Neural cell (in vitro differentiated cells): ENCODE measurements around the gene C11orf97. TPM values are rescaled to one million over a fixed set of nuclear protein-coding genes. Genes with fewer than 3 reads are reported as not detected.

Experiments used
- H2AFZ ChIP-seq: fragments of 200-600, 300-800 bp; sonication (generic), shearing (Covaris generic); 2 replicates; pipeline ENCODE4 v1.6.0; 2014; ENCODE audit warnings: low read depth, mild to moderate bottlenecking, antibody characterized with exemption, low read length, moderate library complexity
- H3F3A ChIP-seq: fragments of 200-600 bp; shearing (Covaris generic); 2 replicates; pipeline ENCODE4 v1.6.1; 2016; ENCODE audit warnings: mild to moderate bottlenecking, moderate library complexity, mixed read lengths, antibody characterized with exemption, low read length; ENCODE audit not compliant: insufficient read depth, poor library complexity, severe bottlenecking
- H3K27ac ChIP-seq: fragments of 200-600, 300-800 bp; sonication (generic), shearing (Covaris generic); 2 replicates; pipeline ENCODE4 v1.5.1; 2014; ENCODE audit warnings: mild to moderate bottlenecking, low read length, moderate library complexity
- H3K27me3 ChIP-seq: fragments of 300-800, 200-600 bp; sonication (generic), shearing (Covaris generic); 2 replicates; pipeline ENCODE4 v1.6.0; 2014; ENCODE audit warnings: mild to moderate bottlenecking, low read depth, low read length, moderate library complexity; ENCODE audit not compliant: insufficient read depth
- H3K36me3 ChIP-seq: fragments of 300-800, 200-600 bp; sonication (generic), shearing (Covaris generic); 2 replicates; pipeline ENCODE4 v1.5.1; 2014; ENCODE audit warnings: mild to moderate bottlenecking, antibody characterized with exemption, low read length, moderate library complexity; ENCODE audit not compliant: insufficient read depth
- H3K4me2 ChIP-seq: fragments of 300-800, 200-600 bp; sonication (generic), shearing (Covaris generic); 2 replicates; pipeline ENCODE4 v1.6.0; 2014; ENCODE audit warnings: mild to moderate bottlenecking, low read length
- H3K4me3 ChIP-seq: fragments of 300-800, 200-600 bp; sonication (generic), shearing (Covaris generic); 2 replicates; pipeline ENCODE4 v1.5.1; 2014; ENCODE audit warnings: mild to moderate bottlenecking, low read length, moderate library complexity
- H3K79me2 ChIP-seq: fragments of 200-600 bp; shearing (Covaris generic); replicated peaks from 2 replicates; pipeline ENCODE4 v1.6.0; 2014; ENCODE audit warnings: mild to moderate bottlenecking, low read length, moderate library complexity; ENCODE audit not compliant: insufficient read depth
- H3K9ac ChIP-seq: fragments of 300-800, 200-600 bp; sonication (generic), shearing (Covaris generic); 2 replicates; pipeline ENCODE4 v1.6.1; 2016; ENCODE audit warnings: mild to moderate bottlenecking, low read length, mixed read lengths
- H3K9me2 ChIP-seq: fragments of 200-600 bp; shearing (Covaris generic); 2 replicates; pipeline ENCODE4 v1.6.1; 2016; ENCODE audit warnings: mild to moderate bottlenecking, low read length, mixed read lengths; ENCODE audit not compliant: insufficient read depth
- H3K9me3 ChIP-seq: fragments of 200-600, 300-800 bp; sonication (generic), shearing (Covaris generic); 2 replicates; pipeline ENCODE4 v1.6.1; 2016; ENCODE audit warnings: mild to moderate bottlenecking, mixed run types, low read length, moderate library complexity, mixed read lengths
- H4K20me1 ChIP-seq: fragments of 200-600 bp; shearing (Covaris generic); 2 replicates; pipeline ENCODE4 v1.6.1; 2016; ENCODE audit warnings: mild to moderate bottlenecking, mixed run types; ENCODE audit not compliant: insufficient read depth
- EP300 ChIP-seq: fragments of 450-650 bp; conservative IDR thresholded peaks from 2 replicates; pipeline ENCODE4 v1.6.1; 2014; ENCODE audit warnings: antibody characterized with exemption, mild to moderate bottlenecking, moderate library complexity; ENCODE audit not compliant: poor library complexity, severe bottlenecking
- EZH2 ChIP-seq: fragments of 200-600, 300-800 bp; shearing (Covaris generic), sonication (generic); IDR thresholded peaks from 2 replicates; pipeline ENCODE4 v1.6.1; 2014; ENCODE audit warnings: antibody characterized with exemption, low read length, borderline replicate concordance, mild to moderate bottlenecking; ENCODE audit not compliant: insufficient read depth, poor library complexity, severe bottlenecking
- MXI1 ChIP-seq: fragments of 450-650 bp; conservative IDR thresholded peaks from 2 replicates; pipeline ENCODE4 v1.6.1; 2014; ENCODE audit warnings: antibody characterized with exemption, mild to moderate bottlenecking; ENCODE audit not compliant: poor library complexity, severe bottlenecking
- POLR2AphosphoS5 ChIP-seq: IDR thresholded peaks from 2 replicates; pipeline ENCODE4 v1.6.1; 2012
- RAD21 ChIP-seq: fragments of 450-650 bp; conservative IDR thresholded peaks from 2 replicates; pipeline ENCODE4 v1.6.1; 2014; ENCODE audit warnings: antibody characterized with exemption, mild to moderate bottlenecking, moderate library complexity
- REST ChIP-seq: IDR thresholded peaks from 2 replicates; pipeline ENCODE4 v1.6.1; 2012; ENCODE audit warnings: borderline replicate concordance
- SMC3 ChIP-seq: fragments of 450-650 bp; conservative IDR thresholded peaks from 2 replicates; pipeline ENCODE4 v1.6.1; 2014; ENCODE audit warnings: antibody characterized with exemption, mild to moderate bottlenecking, moderate library complexity; ENCODE audit not compliant: poor library complexity
- TAF1 ChIP-seq: IDR thresholded peaks from 2 replicates; pipeline ENCODE4 v1.6.1; 2012; ENCODE audit warnings: low read depth
- polyA plus RNA-seq: library from polyadenylated mRNA; depleted of rRNA; stranded (reverse); fragments of >200 nt; gene quantifications from 2 replicates; pipeline ENCODE4 v1.2.3, GENCODE V29; 2014
- TF ChIP-seq, protein P1 (sequence below): fragments of 450-650 bp; IDR thresholded peaks from 2 replicates; pipeline ENCODE4 v1.5.1; 2014; ENCODE audit warnings: antibody characterized with exemption, mild to moderate bottlenecking, moderate library complexity; ENCODE audit not compliant: poor library complexity, severe bottlenecking

Gene C11orf97
- polyA plus RNA-seq, 1 donor from 2014 or later = 0.47 TPM

GRCh38 chr11:94528551-94528950 lies 16.3 kb downstream of the C11orf97 start:
- Histone ChIP-seq H3K4me3 (no peak overlapping the region), H4K20me1 (no peaks in the 10 kb centered on the region), H2AFZ (no peak overlapping the region), H3K9ac (no peak overlapping the region), H3K79me2 (no peaks in the 10 kb centered on the region), H3K27me3 (no peaks in the 10 kb centered on the region), H3K9me2 (no peaks in the 10 kb centered on the region), H3K9me3 (no peaks in the 10 kb centered on the region), H3K27ac (no peak overlapping the region), H3K4me2 (no peak overlapping the region), H3K36me3 (no peaks in the 10 kb centered on the region), H3F3A (no peaks in the 10 kb centered on the region)
- TF ChIP-seq REST (no peak), SMC3 (no peak), TAF1 (no peak), POLR2AphosphoS5 (no peak), EZH2 (no peak), EP300 (no peak)
- TF ChIP-seq, protein P1, sequence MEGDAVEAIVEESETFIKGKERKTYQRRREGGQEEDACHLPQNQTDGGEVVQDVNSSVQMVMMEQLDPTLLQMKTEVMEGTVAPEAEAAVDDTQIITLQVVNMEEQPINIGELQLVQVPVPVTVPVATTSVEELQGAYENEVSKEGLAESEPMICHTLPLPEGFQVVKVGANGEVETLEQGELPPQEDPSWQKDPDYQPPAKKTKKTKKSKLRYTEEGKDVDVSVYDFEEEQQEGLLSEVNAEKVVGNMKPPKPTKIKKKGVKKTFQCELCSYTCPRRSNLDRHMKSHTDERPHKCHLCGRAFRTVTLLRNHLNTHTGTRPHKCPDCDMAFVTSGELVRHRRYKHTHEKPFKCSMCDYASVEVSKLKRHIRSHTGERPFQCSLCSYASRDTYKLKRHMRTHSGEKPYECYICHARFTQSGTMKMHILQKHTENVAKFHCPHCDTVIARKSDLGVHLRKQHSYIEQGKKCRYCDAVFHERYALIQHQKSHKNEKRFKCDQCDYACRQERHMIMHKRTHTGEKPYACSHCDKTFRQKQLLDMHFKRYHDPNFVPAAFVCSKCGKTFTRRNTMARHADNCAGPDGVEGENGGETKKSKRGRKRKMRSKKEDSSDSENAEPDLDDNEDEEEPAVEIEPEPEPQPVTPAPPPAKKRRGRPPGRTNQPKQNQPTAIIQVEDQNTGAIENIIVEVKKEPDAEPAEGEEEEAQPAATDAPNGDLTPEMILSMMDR = no peak

DNA sequence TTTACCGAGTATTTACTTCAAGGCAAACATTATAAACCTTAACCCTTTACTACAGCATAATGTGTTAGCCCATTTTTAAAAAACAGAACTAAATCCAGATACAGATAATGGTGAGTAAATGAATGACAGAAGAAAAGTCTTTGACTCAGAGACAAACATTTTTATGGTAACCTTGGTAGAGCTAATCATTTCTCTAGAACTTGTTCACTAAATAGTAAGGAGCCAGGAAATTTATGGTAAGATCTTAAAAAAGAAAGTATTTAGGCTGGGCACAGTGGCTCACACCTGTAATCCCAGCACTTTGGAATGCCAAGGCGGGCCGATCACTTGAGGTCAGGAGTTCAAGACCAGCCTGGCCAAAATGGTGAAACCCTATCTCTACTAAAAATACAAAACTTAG lies 19.9 kb downstream of the C11orf97 start:
- H3K4me2 ChIP-seq = no peak overlapping the region

More for the DNA sequence above, 19.9 kb downstream of the C11orf97 start:
- Histone ChIP-seq H3K79me2 (no peaks in the 10 kb centered on the region), H3K9me3 (no peaks in the 10 kb centered on the region), H3F3A (no peaks in the 10 kb centered on the region), H3K9me2 (no peaks in the 10 kb centered on the region), H3K4me3 (no peak overlapping the region), H2AFZ (no peak overlapping the region), H3K36me3 (no peaks in the 10 kb centered on the region), H4K20me1 (no peaks in the 10 kb centered on the region), H3K27ac (no peak overlapping the region), H3K9ac (no peak overlapping the region), H3K27me3 (no peaks in the 10 kb centered on the region)
- TF ChIP-seq, protein P1 = no peak
- TF ChIP-seq TAF1 (no peak), SMC3 (no peak), MXI1 (no peak), POLR2AphosphoS5 (no peak), RAD21 (no peak), EP300 (no peak), REST (no peak), EZH2 (no peak)
